Neuronal stem cell (in vitro differentiated cells): ENCODE results near the gene TMEM217.
A peak's percentile ranks its signal among the peaks of the same experiment; 100 is the strongest.

Experiments
- DNase-seq: peaks from one replicate; pipeline ENCODE4 v3.0.0-alpha.2; 2013; ENCODE audit warnings: low spot score
- H2AFZ ChIP-seq: one replicate; pipeline ENCODE4 v1.6.1; 2013; ENCODE audit warnings: mild to moderate bottlenecking, low read length, inconsistent platforms
- H2AK5ac ChIP-seq: 2 replicates; pipeline ENCODE4 v1.6.1; 2013; ENCODE audit warnings: low read depth, mild to moderate bottlenecking, inconsistent platforms, low read length, moderate library complexity, mixed read lengths
- H2BK120ac ChIP-seq: 2 replicates; pipeline ENCODE4 v1.6.1; 2013; ENCODE audit warnings: low read depth, mild to moderate bottlenecking, inconsistent platforms, low read length, moderate library complexity, mixed read lengths
- H2BK12ac ChIP-seq: one replicate; pipeline ENCODE4 v1.6.1; 2013; ENCODE audit warnings: low read length, inconsistent platforms
- H2BK15ac ChIP-seq: 2 replicates; pipeline ENCODE4 v1.6.1; 2013; ENCODE audit warnings: mild to moderate bottlenecking, low read length, inconsistent platforms, mixed read lengths
- H2BK5ac ChIP-seq: one replicate; pipeline ENCODE4 v1.6.1; 2013; ENCODE audit warnings: inconsistent platforms, mild to moderate bottlenecking, low read length, moderate library complexity
- H3K14ac ChIP-seq: one replicate; pipeline ENCODE4 v1.6.1; 2013; ENCODE audit warnings: low read length, inconsistent platforms
- H3K18ac ChIP-seq: 2 replicates; pipeline ENCODE4 v1.6.1; 2013; ENCODE audit warnings: low read length, inconsistent platforms
- H3K23ac ChIP-seq: 2 replicates; pipeline ENCODE4 v1.6.1; 2013; ENCODE audit warnings: low read depth, mild to moderate bottlenecking, mixed read lengths, low read length, inconsistent platforms; ENCODE audit not compliant: poor library complexity
- H3K27ac ChIP-seq: replicated peaks from 3 replicates; pipeline ENCODE4 v1.5.1; 2013; ENCODE audit warnings: low read length, inconsistent platforms
- H3K27me3 ChIP-seq, 3 experiments: 2 replicates each; pipeline ENCODE4 v1.6.1; 2013; ENCODE audit warnings: low read length in 3 of 3, mild to moderate bottlenecking in 2 of 3, inconsistent platforms in 1 of 3, low read depth in 1 of 3, mixed read lengths in 1 of 3, moderate library complexity in 1 of 3; ENCODE audit not compliant: control insufficient read depth in 3 of 3, insufficient read depth in 3 of 3
- H3K36me3 ChIP-seq, 2 donors: replicated peaks in 1 of 2; 2 replicates each; pipeline ENCODE4 v1.6.1; 2013; ENCODE audit warnings: low read length in 2 of 2; ENCODE audit not compliant: control insufficient read depth in 2 of 2, insufficient read depth in 2 of 2
- H3K4ac ChIP-seq: 2 replicates; pipeline ENCODE4 v1.6.1; 2013; ENCODE audit warnings: inconsistent platforms, mild to moderate bottlenecking, low read length, moderate library complexity
- H3K4me1 ChIP-seq, 2 donors: 1 replicate in 1 of 2; 2 replicates in 1 of 2; pipeline ENCODE4 v1.6.1; 2013; ENCODE audit warnings: low read length in 2 of 2, low read depth in 1 of 2; ENCODE audit not compliant: control insufficient read depth in 2 of 2, insufficient read depth in 1 of 2
- H3K4me2 ChIP-seq: one replicate; pipeline ENCODE4 v1.6.1; 2013; ENCODE audit warnings: mild to moderate bottlenecking, low read length, inconsistent platforms; ENCODE audit not compliant: insufficient read depth, poor library complexity, severe bottlenecking
- H3K4me3 ChIP-seq, 2 donors: 2 replicates each; pipeline ENCODE4 v1.5.1; 2013; ENCODE audit warnings: low read length in 2 of 2, mild to moderate bottlenecking in 2 of 2, inconsistent platforms in 1 of 2, moderate library complexity in 1 of 2
- H3K79me1 ChIP-seq: one replicate; pipeline ENCODE4 v1.6.1; 2013; ENCODE audit warnings: low read depth, mild to moderate bottlenecking, inconsistent platforms, low read length, moderate library complexity
- H3K9ac ChIP-seq: one replicate; pipeline ENCODE4 v1.6.1; 2013; ENCODE audit warnings: mild to moderate bottlenecking, low read depth, low read length, inconsistent platforms; ENCODE audit not compliant: poor library complexity
- H3K9me3 ChIP-seq, 2 donors: replicated peaks in 1 of 2; 2 replicates each; pipeline versions ENCODE3 to v1.6.1; 2013; ENCODE audit warnings: low read length in 2 of 2, mild to moderate bottlenecking in 2 of 2, inconsistent platforms in 1 of 2, low read depth in 1 of 2, mixed read lengths in 1 of 2, moderate library complexity in 1 of 2; ENCODE audit not compliant: control insufficient read depth in 2 of 2, insufficient read depth in 1 of 2
- H4K8ac ChIP-seq: one replicate; pipeline ENCODE4 v1.6.1; 2013; ENCODE audit warnings: low read depth, mild to moderate bottlenecking, inconsistent platforms, low read length, moderate library complexity
- H4K91ac ChIP-seq: one replicate; pipeline ENCODE4 v1.6.1; 2013; ENCODE audit warnings: low read length, low read depth, mild to moderate bottlenecking, inconsistent platforms; ENCODE audit not compliant: poor library complexity
- WGBS, 2 donors: extraction: QIAGEN DNeasy Blood & Tissue Kit; methylation state at CpG; one replicate each; pipeline ENCODE4 v1.1.7; 2013; ENCODE audit warnings: missing lambda C conversion rate in 2 of 2, mixed read lengths in 1 of 2; ENCODE audit not compliant: insufficient read length in 2 of 2, insufficient replicate concordance in 1 of 2; ENCODE audit errors: extremely low coverage in 2 of 2; 5-methylcytosine and 5-hydroxymethylcytosine counted together

TMEM217 gene

GRCh38 chr6:37218061-37218460 is 39.9 kb downstream of the TMEM217 start:
- H3K14ac ChIP-seq, result no peak overlapping the region
- no peak overlapping the region for H2AK5ac ChIP-seq
- H2AFZ ChIP-seq, result no peak overlapping the region
- no peak for DNase-seq
- peaks cover 2 to 4% of the 10 kb centered on the region in 2 donors for H3K4me1 ChIP-seq
- no peak overlapping the region for H3K4ac ChIP-seq
- H3K27me3 ChIP-seq, result peaks cover 0 to 3% (median 0%) of the 10 kb centered on the region in 3 experiments
- no peak overlapping the region for H4K8ac ChIP-seq
- no peak overlapping the region for H3K4me2 ChIP-seq
- H2BK12ac ChIP-seq, result no peak overlapping the region
- H3K18ac ChIP-seq, result no peak overlapping the region
- H2BK15ac ChIP-seq, result no peak overlapping the region
- H3K9me3 ChIP-seq, result no peaks in the 10 kb centered on the region
- H3K27ac ChIP-seq, result no peak overlapping the region
- H3K36me3 ChIP-seq, result no peaks in the 10 kb centered on the region
- no peak overlapping the region for H4K91ac ChIP-seq
- no peak overlapping the region for H2BK120ac ChIP-seq
- H2BK5ac ChIP-seq, result no peak overlapping the region
- no CpG with 5 or more reads among the region's 6 CpGs for WGBS, 2 donors
- H3K79me1 ChIP-seq, result no peaks in the 10 kb centered on the region
- no peak overlapping the region for H3K23ac ChIP-seq
- H3K4me3 ChIP-seq, result no peak overlapping the region
- no peak overlapping the region for H3K9ac ChIP-seq

GRCh38 chr6:37212268-37212667 is 45.7 kb downstream of the TMEM217 start:
- Histone ChIP-seq H2AK5ac (no peak overlapping the region), H3K4me3 (peak overlapping the region in 1 of 2 donors; percentile 36), H3K18ac (no peak overlapping the region), H3K27ac (no peak overlapping the region), H3K36me3 (no peaks in the 10 kb centered on the region), H4K91ac (no peak overlapping the region), H4K8ac (no peak overlapping the region), H2BK12ac (no peak overlapping the region), H3K4ac (no peak overlapping the region), H3K4me1 (peaks cover 0 to 1% of the 10 kb centered on the region in 2 donors), H3K9ac (no peak overlapping the region), H2AFZ (no peak overlapping the region), H2BK15ac (no peak overlapping the region), H3K27me3 (peaks cover 0 to 3% (median 0%) of the 10 kb centered on the region in 3 experiments), H3K4me2 (no peak overlapping the region), H2BK5ac (no peak overlapping the region), H3K23ac (no peak overlapping the region), H3K79me1 (no peaks in the 10 kb centered on the region), H3K14ac (no peak overlapping the region), H2BK120ac (no peak overlapping the region), H3K9me3 (no peaks in the 10 kb centered on the region)
- no CpG with 5 or more reads among the region's 9 CpGs for WGBS, 2 donors
- no peak for DNase-seq

GRCh38 chr6:37210313-37210968 is 47.5 kb downstream of the TMEM217 start:
- Histone ChIP-seq H2BK120ac (no peak overlapping the region), H2AK5ac (no peak overlapping the region), H2BK15ac (no peak overlapping the region), H3K14ac (no peak overlapping the region), H3K9ac (no peak overlapping the region), H4K91ac (no peak overlapping the region), H2BK5ac (no peak overlapping the region), H3K79me1 (no peaks in the 10 kb centered on the region), H2BK12ac (no peak overlapping the region), H3K4me2 (no peak overlapping the region), H3K9me3 (no peaks in the 10 kb centered on the region), H2AFZ (peak overlapping the region; percentile 49), H3K27ac (no peak overlapping the region), H3K4ac (no peak overlapping the region), H3K36me3 (no peaks in the 10 kb centered on the region), H3K23ac (no peak overlapping the region), H3K4me1 (peaks cover 0 to 1% of the 10 kb centered on the region in 2 donors), H3K18ac (no peak overlapping the region), H3K4me3 (no peak overlapping the region), H3K27me3 (no peaks in the 10 kb centered on the region), H4K8ac (no peak overlapping the region)
- WGBS, 2 donors, result no CpG with 5 or more reads among the region's 7 CpGs
- peak; percentile 84 for DNase-seq

- H3K27me3 ChIP-seq, result no peaks in the 10 kb centered on the region
- H3K79me1 ChIP-seq, result no peaks in the 10 kb centered on the region
- H3K27ac ChIP-seq, result no peak overlapping the region
- DNase-seq, result no peak
- no CpG with 5 or more reads among the region's 12 CpGs for WGBS, 2 donors
- H3K36me3 ChIP-seq, result no peaks in the 10 kb centered on the region
- H3K14ac ChIP-seq, result no peak overlapping the region
- no peak overlapping the region for H2AFZ ChIP-seq
- no peak overlapping the region for H3K23ac ChIP-seq
- no peak overlapping the region for H2BK5ac ChIP-seq
- no peak overlapping the region for H2BK120ac ChIP-seq
- no peak overlapping the region for H3K9ac ChIP-seq
- H4K8ac ChIP-seq, result no peak overlapping the region
- H3K4me3 ChIP-seq, result no peak overlapping the region
- H2BK15ac ChIP-seq, result no peak overlapping the region
- H4K91ac ChIP-seq, result no peak overlapping the region
- H3K4me1 ChIP-seq, result peaks cover 2 to 5% of the 10 kb centered on the region in 2 donors
- H3K18ac ChIP-seq, result no peak overlapping the region
- H3K4me2 ChIP-seq, result no peak overlapping the region
- H2AK5ac ChIP-seq, result no peak overlapping the region
- no peak overlapping the region for H3K4ac ChIP-seq
- H2BK12ac ChIP-seq, result no peak overlapping the region
- H3K9me3 ChIP-seq, result no peaks in the 10 kb centered on the region
These were observed 48.3 kb downstream of the TMEM217 start for GRCh38 chr6:37209461-37210205.
